T-helper 17 cell (primary cell): Measurements from ENCODE around the gene PNCK. TPM values are rescaled to one million over a fixed set of nuclear protein-coding genes. Genes with fewer than 3 reads are reported as not detected.
A peak's percentile ranks its signal among the peaks of the same experiment; 100 is the strongest.

Source experiments
- ATAC-seq: fragments of 150-1000 bp; cut with Tn5 transposase; 2 replicates; pipeline ENCODE4 v1.10.0; 2021; ENCODE audit warnings: mild to moderate bottlenecking, moderate library complexity
- DNase-seq, 3 donors: peaks; one replicate each; pipeline versions ENCODE4 v3.0.0 to v3.0.0-alpha.2; 2020 to 2021
- H3K9me3 ChIP-seq: one replicate; pipeline ENCODE4 v1.7.0; 2013; ENCODE audit warnings: low read length, mild to moderate bottlenecking; ENCODE audit not compliant: control insufficient read depth, poor library complexity, severe bottlenecking
- H3K27ac Mint-ChIP-seq: one replicate; pipeline ENCODE4 v1.8.0; 2022; ENCODE audit warnings: mild to moderate bottlenecking, moderate library complexity, mixed read lengths
- H3K27me3 Mint-ChIP-seq: one replicate; pipeline ENCODE4 v1.8.0; 2022; ENCODE audit warnings: mixed read lengths
- H3K36me3 Mint-ChIP-seq: one replicate; pipeline ENCODE4 v1.8.0; 2022; ENCODE audit warnings: low read depth, mixed read lengths
- H3K4me1 Mint-ChIP-seq: one replicate; pipeline ENCODE4 v1.8.0; 2022; ENCODE audit warnings: mild to moderate bottlenecking, mixed read lengths
- H3K4me3 Mint-ChIP-seq: one replicate; pipeline ENCODE4 v1.8.0; 2022; ENCODE audit warnings: mild to moderate bottlenecking, moderate library complexity, mixed read lengths
- total RNA-seq, 4 donors: library from RNA in 2 of 4; stranded (reverse) in 2 of 4; gene quantifications; one replicate each; pipeline ENCODE4 v1.2.3 and lab custom pipeline; 2022 to 2026

Gene PNCK
- total RNA-seq, 2 donors from 2014 or later: 0.72 TPM; not detected in 1

DNA sequence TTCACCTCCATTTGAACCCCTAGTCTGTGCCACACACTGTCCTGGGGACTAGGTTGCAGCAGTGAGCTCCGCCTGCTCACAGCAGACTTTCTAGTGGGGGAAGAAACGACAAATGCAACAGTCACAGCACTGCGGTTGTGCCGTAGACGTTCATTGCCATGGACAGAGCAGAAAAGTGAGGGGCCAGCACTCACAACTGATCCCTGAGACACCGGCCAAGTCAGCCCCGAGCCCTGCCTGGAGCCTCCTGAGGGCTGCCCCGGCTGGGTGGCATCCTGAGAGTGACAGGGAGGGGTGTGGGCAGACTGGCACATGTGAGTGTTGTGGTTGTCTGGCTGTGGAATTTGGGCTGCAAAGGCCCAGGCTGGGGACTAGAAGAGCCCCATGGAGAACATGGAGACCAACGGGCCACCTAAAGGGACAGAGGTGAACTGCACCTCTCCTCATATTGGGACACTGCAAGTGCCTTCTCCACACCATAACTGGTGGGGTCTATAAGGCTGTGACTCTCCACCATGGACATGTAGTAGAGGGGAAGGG, 22.0 kb downstream of the PNCK start:
- H3K9me3 ChIP-seq: no peaks in the 10 kb centered on the region
- H3K4me1 Mint-ChIP-seq: no peaks in the 10 kb centered on the region
- no peaks in the 10 kb centered on the region for H3K36me3 Mint-ChIP-seq
- H3K27me3 Mint-ChIP-seq: no peaks in the 10 kb centered on the region
- ATAC-seq (no peak), DNase-seq (no peak)
- H3K27ac Mint-ChIP-seq: no peak overlapping the region
- no peak overlapping the region for H3K4me3 Mint-ChIP-seq

DNA sequence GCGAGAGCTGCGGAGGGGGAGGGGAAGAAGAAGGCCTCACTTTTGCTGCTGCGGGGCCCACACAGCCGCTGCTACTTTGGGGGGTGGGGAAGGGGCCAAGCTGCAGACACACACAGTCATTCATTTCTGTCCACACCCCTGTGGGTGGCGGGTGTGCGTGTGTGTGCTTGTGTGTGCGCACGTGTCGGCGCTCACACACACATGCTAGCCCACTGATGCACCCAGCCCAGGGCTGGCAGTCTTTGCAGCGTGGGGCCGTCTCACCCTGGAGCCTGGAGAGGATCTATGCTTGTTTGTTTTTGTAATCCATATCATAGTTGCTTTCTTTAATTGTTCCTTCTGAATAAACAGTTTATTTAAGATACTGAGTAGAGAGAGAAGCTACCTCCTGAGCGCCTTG, 22.7 kb downstream of the PNCK start:
- Mint-ChIP-seq H3K4me1 (no peaks in the 10 kb centered on the region), H3K27ac (no peak overlapping the region), H3K4me3 (no peak overlapping the region), H3K36me3 (no peaks in the 10 kb centered on the region), H3K27me3 (no peaks in the 10 kb centered on the region)
- no peaks in the 10 kb centered on the region for H3K9me3 ChIP-seq
- no peak for ATAC-seq
- no peak for DNase-seq

DNA sequence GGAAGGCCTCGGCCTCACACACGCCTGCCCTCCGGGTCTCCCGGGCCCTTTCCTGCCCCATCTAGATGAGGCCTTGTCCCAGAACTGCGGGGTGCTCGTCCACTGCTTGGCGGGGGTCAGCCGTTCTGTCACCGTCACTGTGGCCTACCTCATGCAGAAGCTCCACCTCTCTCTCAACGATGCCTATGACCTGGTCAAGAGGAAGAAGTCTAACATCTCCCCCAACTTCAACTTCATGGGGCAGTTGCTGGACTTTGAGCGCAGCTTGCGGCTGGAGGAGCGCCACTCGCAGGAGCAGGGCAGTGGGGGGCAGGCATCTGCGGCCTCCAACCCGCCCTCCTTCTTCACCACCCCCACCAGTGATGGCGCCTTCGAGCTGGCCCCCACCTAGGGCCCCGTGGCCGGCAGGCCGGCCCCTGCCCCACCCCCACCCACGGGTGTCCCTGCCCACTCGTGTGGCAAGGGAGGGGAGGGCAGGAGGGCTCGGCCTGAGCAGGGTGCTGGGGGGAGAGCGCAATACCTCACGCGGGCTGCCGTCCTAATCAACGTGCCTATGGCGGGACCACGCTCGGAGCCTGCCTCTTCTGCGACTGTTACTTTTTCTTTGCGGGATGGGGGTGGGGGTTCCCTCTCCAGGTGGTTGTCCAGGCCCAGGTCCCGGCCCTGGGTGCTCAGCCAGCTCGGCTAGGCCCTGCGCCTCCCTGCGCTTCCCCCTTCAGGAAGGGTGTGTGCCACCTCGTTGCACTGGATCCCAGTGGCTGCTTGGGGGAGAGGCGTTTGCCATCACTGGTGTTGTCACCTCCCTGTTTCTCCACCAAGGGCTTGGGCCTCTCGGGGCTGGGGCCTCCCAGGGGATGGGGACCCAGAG, 23.5 kb downstream of the PNCK start:
- no peak overlapping the region for H3K27ac Mint-ChIP-seq
- H3K36me3 Mint-ChIP-seq: no peaks in the 10 kb centered on the region
- H3K4me3 Mint-ChIP-seq: no peak overlapping the region
- no peaks in the 10 kb centered on the region for H3K4me1 Mint-ChIP-seq
- H3K9me3 ChIP-seq: no peaks in the 10 kb centered on the region
- DNase-seq (no peak), ATAC-seq (no peak)
- no peaks in the 10 kb centered on the region for H3K27me3 Mint-ChIP-seq

DNA sequence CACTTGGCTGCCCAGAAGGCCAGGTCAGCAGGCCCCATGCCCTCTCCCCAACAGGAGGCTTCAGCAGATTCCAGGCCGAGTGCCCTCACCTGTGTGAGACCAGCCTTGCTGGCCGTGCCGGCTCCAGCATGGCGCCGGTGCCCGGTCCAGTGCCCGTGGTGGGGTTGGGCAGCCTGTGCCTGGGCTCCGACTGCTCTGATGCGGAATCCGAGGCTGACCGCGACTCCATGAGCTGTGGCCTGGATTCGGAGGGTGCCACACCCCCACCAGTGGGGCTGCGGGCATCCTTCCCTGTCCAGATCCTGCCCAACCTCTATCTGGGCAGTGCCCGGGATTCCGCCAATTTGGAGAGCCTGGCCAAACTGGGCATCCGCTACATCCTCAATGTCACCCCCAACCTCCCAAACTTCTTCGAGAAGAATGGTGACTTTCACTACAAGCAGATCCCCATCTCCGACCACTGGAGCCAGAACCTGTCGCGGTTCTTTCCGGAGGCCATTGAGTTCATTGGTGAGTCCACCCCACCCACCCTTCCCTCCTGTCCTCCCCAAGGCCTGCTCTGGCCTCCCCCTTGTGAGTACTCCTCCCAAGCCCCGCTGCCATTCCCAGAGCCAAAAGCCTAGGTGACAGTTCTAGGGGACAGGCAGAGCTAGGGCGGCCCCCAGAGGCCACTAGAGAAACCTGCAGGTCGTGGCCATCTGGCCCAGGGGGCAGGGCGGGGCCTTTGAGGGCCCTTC, 24.3 kb downstream of the PNCK start:
- ATAC-seq (peak; percentile 78), DNase-seq (peak in 1 of 3 donors; percentile 22)
- Mint-ChIP-seq H3K27ac (no peak overlapping the region), H3K27me3 (no peaks in the 10 kb centered on the region), H3K4me3 (no peak overlapping the region), H3K36me3 (no peaks in the 10 kb centered on the region), H3K4me1 (no peaks in the 10 kb centered on the region)
- no peaks in the 10 kb centered on the region for H3K9me3 ChIP-seq

DNA sequence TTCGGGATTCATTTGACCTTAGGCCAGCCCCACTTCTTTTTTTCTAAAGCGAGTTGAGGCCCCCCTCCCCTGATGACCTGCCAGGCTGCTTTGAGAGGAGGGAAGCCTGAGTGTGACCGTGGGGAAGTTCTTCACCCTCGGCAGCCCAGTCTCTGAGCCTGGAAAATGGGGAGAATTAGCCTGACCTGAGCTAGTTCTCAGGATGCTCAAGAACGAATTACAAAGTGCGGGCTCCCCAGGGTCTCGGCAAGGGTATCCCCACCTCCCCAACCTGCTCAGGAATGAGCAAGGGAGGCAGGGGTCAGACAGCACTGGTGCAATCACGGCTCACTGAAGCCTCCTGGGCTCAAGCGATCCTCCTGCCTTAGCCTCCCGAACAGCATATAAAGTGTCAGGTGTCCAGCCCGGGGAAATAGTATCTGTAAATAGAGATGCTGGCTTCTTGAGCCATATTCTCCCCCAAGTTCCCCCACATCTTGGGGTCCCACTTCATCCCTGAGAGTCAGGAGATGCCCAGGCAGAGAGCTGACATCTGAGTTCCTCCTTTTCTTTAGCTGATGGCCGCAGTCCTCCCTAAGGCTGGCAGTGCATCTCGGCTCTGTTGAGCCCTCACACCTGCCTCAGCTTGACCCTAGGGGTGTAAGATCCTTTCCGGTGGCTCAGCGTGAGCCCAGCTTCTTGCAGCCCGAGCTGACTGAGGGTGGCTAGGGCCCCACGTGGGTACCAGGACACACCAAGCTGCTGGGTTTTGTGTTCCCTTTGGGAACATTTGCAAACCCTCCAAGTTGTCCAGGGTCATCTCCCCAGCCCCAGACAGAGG, 25.0 kb downstream of the PNCK start:
- H3K4me1 Mint-ChIP-seq: peaks cover 2% of the 10 kb centered on the region
- H3K9me3 ChIP-seq: no peaks in the 10 kb centered on the region
- no peaks in the 10 kb centered on the region for H3K36me3 Mint-ChIP-seq
- ATAC-seq: no peak
- DNase-seq: no peak
- no peak overlapping the region for H3K4me3 Mint-ChIP-seq
- H3K27ac Mint-ChIP-seq: no peak overlapping the region
- H3K27me3 Mint-ChIP-seq: no peaks in the 10 kb centered on the region

DNA sequence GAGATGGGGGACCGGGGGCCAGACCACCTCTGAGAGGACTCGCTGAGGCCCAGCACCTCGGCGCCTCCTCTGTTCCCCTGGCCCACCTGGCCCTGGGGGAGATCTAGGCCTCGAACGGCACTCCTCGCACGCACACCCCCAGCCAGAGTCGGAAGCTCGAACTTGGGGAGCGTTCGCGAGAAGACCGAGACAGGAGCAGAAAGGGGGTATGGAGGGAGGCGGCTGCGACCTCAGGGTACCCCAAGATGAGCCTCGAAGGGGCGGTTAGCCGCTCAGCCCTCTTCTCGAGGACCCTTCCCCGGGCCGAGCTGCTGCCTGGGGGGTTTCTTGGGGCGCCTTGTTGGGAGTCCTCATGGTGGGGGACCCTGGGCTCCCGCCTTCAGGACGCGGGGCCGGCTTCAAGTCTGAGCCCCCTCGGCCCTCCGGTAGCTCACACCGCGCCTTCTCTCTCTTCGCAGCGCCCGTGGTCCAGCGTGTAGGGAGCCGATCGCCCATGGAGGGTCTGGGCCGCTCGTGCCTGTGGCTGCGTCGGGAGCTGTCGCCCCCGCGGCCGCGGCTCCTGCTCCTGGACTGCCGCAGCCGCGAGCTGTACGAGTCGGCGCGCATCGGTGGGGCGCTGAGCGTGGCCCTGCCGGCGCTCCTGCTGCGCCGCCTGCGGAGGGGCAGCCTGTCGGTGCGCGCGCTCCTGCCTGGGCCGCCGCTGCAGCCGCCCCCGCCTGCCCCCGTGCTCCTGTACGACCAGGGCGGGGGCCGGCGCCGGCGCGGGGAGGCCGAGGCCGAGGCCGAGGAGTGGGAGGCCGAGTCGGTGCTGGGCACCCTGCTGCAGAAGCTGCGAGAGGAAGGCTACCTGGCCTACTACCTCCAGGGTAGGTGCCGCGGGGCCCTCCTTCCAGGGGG, 25.9 kb downstream of the PNCK start:
- peak overlapping the region; percentile 52 for H3K4me3 Mint-ChIP-seq
- peak; percentile 29 for ATAC-seq
- no peak overlapping the region for H3K27ac Mint-ChIP-seq

DNA sequence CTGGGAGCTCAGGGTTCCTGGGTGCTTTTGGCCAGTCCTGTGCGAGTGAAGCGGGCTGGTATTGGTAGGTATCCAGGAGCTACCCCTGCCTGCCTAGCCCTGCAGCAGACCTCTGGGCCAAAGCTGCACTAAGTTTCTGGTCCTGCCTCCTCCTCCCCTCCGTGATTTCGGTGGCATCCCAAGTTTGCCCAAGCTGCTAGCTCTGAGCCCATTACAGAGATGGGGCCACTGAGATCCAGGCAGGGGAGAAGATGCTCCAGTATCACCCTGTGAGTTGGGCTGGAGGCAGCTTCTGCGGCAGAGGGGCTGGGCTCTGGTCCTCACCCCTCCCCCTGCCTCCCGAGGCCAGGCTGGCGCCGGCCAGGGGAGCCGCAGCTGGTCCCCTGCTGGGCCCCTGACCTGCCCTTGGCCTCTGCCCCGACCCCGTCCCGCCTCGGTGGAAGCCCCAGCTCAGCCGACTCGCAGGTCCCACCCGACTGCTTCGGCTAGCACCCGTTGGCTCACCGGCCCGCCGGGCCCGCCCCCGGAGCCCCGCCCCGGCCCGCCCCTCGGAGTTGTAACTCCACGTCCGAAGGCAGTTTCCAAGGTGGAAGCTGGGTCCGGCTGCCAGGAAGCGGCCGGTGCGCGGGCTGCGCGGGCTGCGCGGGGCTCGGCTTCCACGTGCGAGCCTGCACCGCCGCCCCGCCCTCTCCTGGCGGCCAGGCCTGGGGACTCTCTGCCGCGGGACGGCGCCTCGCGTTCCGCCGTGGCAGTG, 26.8 kb downstream of the PNCK start, which contains the start of gene DUSP9:
Gene DUSP9, plus strand, starts transcription at position 584 of the 754 bp plus-strand sequence. CDS start 751 bp downstream, outside the sequence.
- H3K36me3 Mint-ChIP-seq: no peaks in the 10 kb centered on the region

More for the DNA sequence above, 25.9 kb downstream of the PNCK start:
- peaks cover 4% of the 10 kb centered on the region for H3K4me1 Mint-ChIP-seq
- no peak for DNase-seq
- no peaks in the 10 kb centered on the region for H3K36me3 Mint-ChIP-seq
- no peaks in the 10 kb centered on the region for H3K27me3 Mint-ChIP-seq
- H3K9me3 ChIP-seq: no peaks in the 10 kb centered on the region

DNA sequence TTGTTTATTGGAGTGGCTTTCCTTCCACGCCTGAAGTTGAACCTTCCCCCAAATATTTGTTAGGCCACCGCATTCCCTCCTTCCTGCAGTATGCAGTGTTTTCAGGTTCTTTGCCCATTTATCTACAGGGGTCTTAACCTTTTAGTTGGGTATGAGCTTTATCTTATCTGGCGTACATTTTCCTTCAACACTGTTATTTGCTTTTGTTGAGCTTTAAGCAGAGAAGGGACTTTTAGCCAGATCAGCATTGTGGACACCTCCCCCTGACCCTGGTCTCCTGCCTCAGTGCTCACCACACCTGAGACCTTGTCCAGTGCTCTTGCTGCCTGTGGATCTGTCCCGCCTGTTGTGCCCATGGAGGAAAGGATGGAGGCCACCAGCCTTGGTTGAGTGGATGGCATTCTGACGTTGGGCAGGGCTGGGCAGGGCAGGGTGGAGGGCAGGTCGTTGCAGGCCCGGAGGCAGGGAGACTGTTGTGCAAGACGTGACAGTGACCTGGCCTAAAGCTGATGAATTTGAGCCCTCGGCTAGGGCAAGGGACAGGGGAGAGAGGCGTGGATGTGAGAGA, 27.6 kb downstream of the PNCK start:
- ATAC-seq (no peak), DNase-seq (no peak)
- no peaks in the 10 kb centered on the region for H3K9me3 ChIP-seq
- Mint-ChIP-seq H3K27me3 (peaks cover 5% of the 10 kb centered on the region), H3K27ac (no peak overlapping the region), H3K4me3 (peak overlapping the region; percentile 58), H3K4me1 (peaks cover 11% of the 10 kb centered on the region), H3K36me3 (no peaks in the 10 kb centered on the region)

More for the DNA sequence above, 26.8 kb downstream of the PNCK start, which contains the start of gene DUSP9:
- ATAC-seq (no peak), DNase-seq (no peak)
- no peaks in the 10 kb centered on the region for H3K9me3 ChIP-seq
- Mint-ChIP-seq H3K4me3 (peak within 1 kb of the TSS; percentile 58), H3K27me3 (peaks cover under 1% of the 10 kb centered on the region), H3K27ac (no peak within 1 kb of the TSS), H3K4me1 (peaks cover 5% of the 10 kb centered on the region)

DNA sequence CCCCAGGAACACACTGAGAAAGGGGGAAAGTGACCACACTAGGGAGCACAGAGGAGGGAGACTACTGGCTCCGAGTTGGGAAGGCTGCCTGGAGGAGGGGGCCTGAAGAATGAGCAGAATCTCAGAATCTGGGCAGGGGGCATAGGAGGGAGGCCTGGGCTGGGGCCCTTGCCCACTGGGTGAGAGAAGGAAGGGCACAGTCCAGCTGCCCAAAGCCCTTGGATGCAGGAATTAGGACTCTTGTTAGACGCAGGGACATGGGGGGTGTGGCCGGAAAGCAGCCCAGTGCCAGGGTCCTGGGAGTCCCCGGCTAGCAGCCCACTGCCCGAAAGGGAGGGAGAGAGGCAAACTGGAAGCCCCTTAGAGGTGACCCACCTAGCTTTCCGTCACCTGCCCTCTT, 28.5 kb downstream of the PNCK start:
- H3K27ac Mint-ChIP-seq: no peak overlapping the region
- DNase-seq (no peak), ATAC-seq (no peak)
- peaks cover 11% of the 10 kb centered on the region for H3K27me3 Mint-ChIP-seq
- peaks cover 12% of the 10 kb centered on the region for H3K4me1 Mint-ChIP-seq
- H3K9me3 ChIP-seq: no peaks in the 10 kb centered on the region
- peak overlapping the region; percentile 21 for H3K4me3 Mint-ChIP-seq
- no peaks in the 10 kb centered on the region for H3K36me3 Mint-ChIP-seq

DNA sequence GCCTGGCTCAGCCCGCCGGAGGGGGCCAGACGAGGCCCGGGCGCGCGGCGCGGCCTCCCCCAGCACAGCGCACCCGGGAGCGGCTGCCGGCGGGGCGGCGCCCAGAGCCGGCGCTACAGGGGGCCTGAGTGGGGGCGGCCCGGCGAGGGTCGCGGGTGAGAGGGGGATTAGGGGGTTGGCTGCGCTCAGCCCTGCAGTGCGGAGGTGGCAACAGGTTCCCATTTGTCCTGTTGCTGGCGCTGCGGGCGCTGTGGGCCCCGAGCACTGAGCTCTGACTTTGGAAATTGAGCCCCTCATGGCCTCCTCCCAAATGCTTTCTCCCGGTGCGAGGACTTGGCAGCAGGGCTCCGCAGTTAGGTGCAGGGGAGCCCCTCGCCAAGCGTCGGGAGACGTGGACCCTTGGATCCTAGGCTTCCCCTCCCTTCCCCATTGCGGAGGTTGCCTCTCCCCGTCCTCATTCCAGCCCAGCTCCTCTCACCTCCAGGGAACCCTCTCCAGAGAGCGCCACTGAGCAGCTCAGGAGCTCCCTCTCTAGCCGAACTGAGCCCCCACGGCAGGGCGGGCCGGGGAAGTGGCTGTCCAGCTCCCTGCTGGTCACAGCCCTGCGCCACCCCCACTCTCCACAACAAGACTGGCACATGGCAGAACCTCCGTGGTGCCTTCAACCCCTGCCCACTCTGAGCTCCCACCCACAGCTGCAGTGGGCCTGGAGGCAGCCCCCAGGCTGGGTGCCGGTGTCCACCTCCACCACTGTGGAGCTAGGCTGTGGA, 29.1 kb downstream of the PNCK start:
- H3K4me3 Mint-ChIP-seq: peak overlapping the region; percentile 21
- H3K27me3 Mint-ChIP-seq: peaks cover 11% of the 10 kb centered on the region
- H3K4me1 Mint-ChIP-seq: peaks cover 12% of the 10 kb centered on the region

More for the DNA sequence above, 29.1 kb downstream of the PNCK start:
- Mint-ChIP-seq H3K27ac (no peak overlapping the region), H3K36me3 (no peaks in the 10 kb centered on the region)
- H3K9me3 ChIP-seq: no peaks in the 10 kb centered on the region
- ATAC-seq: no peak
- DNase-seq: no peak
